GM10847 (cell line): Measurements from ENCODE around the gene SLC4A3.

Experiments
- POLR2A ChIP-seq: IDR thresholded peaks from 2 replicates; pipeline ENCODE4 v1.6.1; 2011; ENCODE audit not compliant: insufficient read length; ENCODE audit errors: extremely low read depth

The SLC4A3 gene

DNA sequence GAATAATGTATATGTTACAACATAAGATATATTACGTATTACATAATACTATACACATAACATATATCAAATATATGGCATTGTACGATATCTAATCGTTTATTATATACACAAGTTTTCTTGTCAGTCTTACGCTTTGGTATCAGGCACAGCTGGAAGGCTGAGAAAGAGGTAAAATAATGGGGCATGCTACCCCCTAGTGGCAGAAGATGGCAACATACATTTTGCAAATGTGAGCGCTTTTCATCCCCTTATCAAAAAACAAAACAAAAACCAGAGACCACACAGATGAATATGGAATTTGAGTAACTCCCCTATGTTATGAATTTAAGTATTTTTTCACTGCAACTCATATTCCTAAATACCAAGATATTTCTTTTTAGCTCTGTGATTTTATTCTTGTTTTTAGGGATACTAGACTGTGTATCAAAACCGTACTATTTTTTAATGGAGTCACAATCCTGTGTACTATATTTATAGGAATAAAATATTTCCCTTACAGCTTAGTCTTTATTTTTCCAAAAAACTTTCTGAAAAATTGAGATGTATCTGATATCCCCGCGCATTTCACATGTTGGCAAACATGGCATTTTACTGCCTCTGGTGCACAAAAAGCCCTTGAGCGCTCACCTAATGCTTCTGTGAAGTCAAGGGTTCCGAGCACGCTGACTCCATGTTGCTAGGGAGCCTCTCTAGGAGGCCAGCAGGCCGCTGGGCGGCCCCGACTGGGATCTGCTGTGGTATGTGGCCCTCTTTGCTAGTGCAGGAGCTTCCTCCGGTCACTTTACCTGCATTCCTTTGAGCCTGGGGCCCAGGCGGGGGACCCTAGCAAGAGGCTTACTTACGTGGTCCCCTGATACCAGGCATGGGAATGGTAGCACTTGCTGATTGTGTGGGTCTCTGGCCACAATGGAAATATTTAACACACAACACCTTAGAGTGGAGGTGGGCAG lies 62.5 kb downstream of the SLC4A3 start:
- TF ChIP-seq POLR2A, result no peak

DNA sequence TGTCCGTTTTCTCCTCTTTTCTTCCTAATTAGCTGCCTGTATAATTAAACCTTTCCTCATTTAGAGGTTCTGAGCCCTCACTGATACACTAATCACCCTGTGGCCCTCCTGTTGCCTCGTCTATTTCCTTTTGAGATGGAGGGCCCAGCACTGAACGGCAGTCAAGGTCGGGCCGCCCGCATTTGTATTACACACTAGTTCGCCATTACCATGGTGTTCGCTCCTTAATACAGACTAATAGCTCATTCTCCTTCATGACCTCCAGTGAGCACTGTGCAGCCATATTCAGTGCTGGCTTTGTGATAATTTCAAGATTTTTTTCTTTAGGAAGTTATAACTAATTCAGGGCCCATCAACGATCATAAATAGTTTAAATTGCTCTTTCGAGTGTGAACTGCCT lies 64.1 kb downstream of the SLC4A3 start:
- no peak for TF ChIP-seq POLR2A
